ENCODE data around the gene ETAA1.

Gene ETAA1

GRCh38 chr2:67397143-67397986 lies at the start of gene ETAA1:
TSS of gene ETAA1 (plus strand) at chr2:67397333. CDS start at chr2:67397449, 116 bp downstream.
- DNase-seq (ENCODE audit: low read depth in 3 of 3), result peak; percentile 82 to 90 (median 87)

DNA sequence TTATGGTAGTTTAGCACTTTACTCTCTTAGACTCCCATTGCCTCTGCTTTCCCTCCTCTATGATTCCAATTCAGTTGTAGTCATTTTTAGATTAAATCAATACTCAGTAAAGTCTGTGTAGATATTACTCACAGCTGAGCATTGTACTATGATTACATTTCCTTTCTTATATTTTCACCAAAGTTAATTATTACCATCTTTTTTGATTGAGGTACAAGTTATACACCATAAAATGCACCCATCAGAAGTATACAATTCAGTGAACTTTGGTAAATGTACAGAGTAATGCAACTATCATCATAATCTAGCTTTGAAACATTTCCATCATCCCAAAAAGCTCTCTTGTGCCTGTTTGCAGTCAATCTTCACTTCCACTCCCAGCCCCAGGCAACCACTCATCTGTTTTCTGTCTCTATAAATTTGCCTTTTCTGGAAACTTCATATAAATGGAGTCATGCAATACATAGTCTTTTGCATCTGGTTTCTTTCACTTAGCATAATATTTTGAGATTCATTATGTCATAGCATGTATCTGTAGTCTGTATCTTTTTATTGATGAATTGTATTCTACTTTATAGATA lies 30.2 kb upstream of the ETAA1 start:
- no peak for DNase-seq (ENCODE audit: low read depth in 3 of 3)

- DNase-seq (ENCODE audit: low read depth in 3 of 3), result no peak
These were observed 22.7 kb upstream of the ETAA1 start for GRCh38 chr2:67374481-67374880.

- DNase-seq (ENCODE audit: low read depth in 3 of 3), result no peak
These were observed 22.2 kb upstream of the ETAA1 start for GRCh38 chr2:67374949-67375348.

DNA sequence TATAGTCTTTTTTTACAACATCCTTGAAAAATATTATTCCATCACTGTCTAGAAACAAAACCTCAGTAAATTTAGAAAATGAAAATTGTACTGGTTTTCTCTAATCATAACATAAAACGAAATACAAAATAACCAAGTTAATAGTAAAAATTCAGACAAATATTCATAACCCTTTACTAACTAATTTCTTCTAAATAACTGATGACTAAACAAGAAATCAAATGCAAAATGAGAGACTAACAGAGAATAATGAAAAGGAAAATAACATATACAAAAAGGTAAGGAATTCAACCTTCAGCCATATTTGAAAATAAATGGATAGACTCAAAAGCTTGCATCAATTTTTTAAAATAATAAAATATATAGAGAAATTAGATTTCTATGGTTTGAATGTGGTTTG lies 18.6 kb upstream of the ETAA1 start:
- no peak for DNase-seq (ENCODE audit: low read depth in 3 of 3)

GRCh38 chr2:67379048-67379447 lies 18.1 kb upstream of the ETAA1 start:
- no peak for DNase-seq (ENCODE audit: low read depth in 3 of 3)

DNA sequence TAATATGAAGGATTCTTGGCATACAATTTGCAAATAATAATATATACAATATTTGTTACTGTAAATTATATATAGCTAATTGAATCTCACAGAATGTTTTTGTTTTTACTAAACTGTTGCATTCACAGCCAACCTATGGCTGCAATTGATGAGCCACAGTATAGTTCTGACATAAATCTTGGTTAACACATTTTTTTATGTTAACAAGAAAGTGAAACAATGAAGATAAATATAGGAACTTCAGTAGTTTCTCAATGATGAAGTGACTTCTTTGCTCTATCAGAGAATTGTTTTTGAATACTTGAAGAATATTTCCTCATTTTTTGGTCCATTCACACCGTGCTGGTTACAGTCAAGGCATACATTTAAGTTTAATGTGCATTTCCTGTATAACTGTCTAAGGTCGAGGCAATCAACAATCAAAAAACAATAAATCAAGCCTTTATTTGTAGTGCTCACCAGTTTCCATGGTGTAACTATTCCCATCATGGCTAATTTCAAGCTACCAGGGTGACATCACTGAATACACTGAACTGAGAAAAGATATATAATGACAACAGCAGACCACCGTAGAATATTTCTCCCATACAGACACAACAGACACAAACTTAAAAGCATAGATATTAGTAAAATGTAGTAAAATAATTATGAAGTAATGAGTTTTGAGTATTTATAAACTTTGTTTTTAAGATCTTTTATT lies 12.9 kb upstream of the ETAA1 start:
- DNase-seq (ENCODE audit: low read depth in 3 of 3), result no peak

GRCh38 chr2:67388680-67389079 lies 8.5 kb upstream of the ETAA1 start:
- DNase-seq (ENCODE audit: low read depth in 3 of 3), result no peak

- DNase-seq (ENCODE audit: low read depth in 3 of 3), result no peak
These were observed 7.8 kb upstream of the ETAA1 start for GRCh38 chr2:67389286-67389685.

GRCh38 chr2:67389788-67390187 lies 7.3 kb upstream of the ETAA1 start:
- no peak for DNase-seq (ENCODE audit: low read depth in 3 of 3)

DNA sequence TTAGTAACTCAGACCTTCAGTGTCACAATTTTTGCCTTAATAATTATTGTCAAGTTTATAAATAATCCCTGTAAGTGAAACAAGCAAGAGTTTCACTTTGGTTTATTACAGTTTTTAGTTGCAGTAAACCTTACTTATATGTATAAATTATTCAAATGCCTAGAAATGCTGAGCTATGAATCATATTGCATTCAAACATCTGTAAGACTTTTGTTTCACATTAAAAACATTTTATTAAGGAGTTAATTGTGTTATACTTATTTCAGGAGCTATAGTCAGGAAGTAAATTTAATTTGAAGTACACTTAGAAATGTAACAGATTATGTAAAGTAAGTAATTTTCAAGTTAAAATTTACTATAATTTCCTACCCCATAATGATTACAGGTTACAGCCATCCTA lies 3.9 kb upstream of the ETAA1 start:
- no peak for DNase-seq (ENCODE audit: low read depth in 3 of 3)

GRCh38 chr2:67394734-67395133 lies 2.4 kb upstream of the ETAA1 start:
- DNase-seq (ENCODE audit: low read depth in 3 of 3), result no peak

DNA sequence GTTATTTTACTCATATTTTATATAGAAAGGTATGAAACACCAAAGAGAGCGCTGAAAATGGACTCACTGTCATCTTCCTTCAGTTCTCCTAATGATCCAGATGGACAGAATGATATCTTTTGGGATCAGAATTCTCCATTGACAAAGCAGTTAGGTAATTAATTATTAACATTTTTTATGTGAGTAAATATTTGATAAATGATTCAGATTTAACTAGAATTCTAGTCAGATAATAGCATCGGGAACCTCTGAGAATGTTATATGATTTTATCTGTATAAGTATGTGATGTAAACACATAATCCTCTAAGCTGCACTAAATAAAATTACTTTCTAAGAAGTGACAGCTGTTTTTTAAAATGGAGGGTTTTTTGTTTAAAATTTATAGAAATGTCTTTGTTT lies 2.0 kb downstream of the ETAA1 start:
- no peak for DNase-seq (ENCODE audit: low read depth in 3 of 3)

GRCh38 chr2:67399831-67400489 lies 2.8 kb downstream of the ETAA1 start:
- no peak for DNase-seq (ENCODE audit: low read depth in 3 of 3)

GRCh38 chr2:67400560-67401485 lies 3.7 kb downstream of the ETAA1 start:
- DNase-seq (ENCODE audit: low read depth in 3 of 3), result no peak

DNA sequence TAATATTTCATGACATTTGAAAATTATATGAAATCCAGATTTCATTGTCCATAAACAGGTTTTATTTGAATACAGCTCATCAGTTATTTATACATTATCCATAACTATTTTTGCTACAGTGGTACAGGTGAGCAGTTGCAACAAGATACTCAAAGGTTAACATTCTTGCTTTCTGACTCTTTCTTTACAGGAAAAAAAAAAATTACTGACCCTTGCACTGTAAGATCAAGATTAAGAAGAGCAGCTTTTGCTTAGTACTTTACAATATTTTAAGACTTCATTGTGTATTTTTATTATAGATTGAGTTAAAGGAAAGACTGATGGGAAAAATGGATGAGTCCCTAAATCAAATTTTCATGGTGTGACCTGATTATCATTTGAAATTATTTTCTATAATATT lies 11.2 kb downstream of the ETAA1 start:
- no peak for DNase-seq (ENCODE audit: low read depth in 3 of 3)

GRCh38 chr2:67412424-67412823 lies 15.3 kb downstream of the ETAA1 start:
- DNase-seq (ENCODE audit: low read depth in 3 of 3), result no peak

- no peak for DNase-seq (ENCODE audit: low read depth in 3 of 3)
These were observed 17.7 kb downstream of the ETAA1 start for GRCh38 chr2:67414867-67415266.

DNA sequence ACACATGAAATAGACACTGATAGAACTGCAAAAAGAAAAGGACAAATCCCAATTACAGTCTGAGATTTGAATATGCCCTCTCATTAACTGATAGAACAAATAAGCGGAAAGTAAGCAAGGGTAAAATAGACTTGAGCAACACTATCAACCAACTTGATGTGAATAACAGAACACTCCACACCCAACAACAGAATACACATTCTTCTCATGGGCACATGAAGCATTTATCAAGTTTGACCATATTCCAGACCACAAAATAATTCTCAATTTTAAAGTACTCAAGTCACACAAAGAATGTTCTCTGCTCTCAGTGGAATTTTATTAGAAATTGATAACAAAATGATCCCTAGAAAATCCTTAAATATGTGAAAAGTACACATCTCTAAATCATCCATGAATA lies 19.0 kb downstream of the ETAA1 start:
- no peak for DNase-seq (ENCODE audit: low read depth in 3 of 3)

- DNase-seq (ENCODE audit: low read depth in 3 of 3), result no peak
These were observed 26.4 kb downstream of the ETAA1 start for GRCh38 chr2:67423489-67423888.

DNA sequence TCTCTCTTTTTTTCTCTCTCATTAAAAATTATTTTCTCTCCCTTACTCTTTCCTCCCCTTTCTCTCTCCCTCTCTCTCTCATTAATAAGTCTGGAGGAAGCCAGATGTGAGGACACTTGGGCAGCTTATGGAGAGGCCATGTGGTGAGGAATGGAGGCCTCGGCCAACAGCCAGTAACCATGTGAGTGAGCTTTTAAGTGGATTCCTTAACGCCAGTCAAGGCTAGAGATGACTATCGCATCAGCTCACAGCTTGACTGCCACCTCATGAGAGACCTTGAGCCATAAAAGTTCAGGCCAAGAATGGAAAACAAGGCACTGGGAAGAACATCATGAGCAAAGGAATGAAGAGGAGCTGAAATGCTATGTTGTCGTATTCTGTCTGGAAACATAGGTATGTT lies 39.1 kb downstream of the ETAA1 start:
- no peak for DNase-seq (ENCODE audit: low read depth in 3 of 3)
